H1 (cell line): Measurements from ENCODE around the gene SCAPER. TPM values are rescaled to one million over a fixed set of nuclear protein-coding genes. Genes with fewer than 3 reads are reported as not detected.

Source experiments
- CTCF ChIA-PET: fragments of 300-600 bp; sonication (Branson Sonifier 250); formaldehyde crosslinking; loops from one replicate; lab custom pipeline; 2021; ENCODE audit not compliant: partially characterized antibody; lab: Charles Lee
- POLR2A ChIA-PET: fragments of 300-600 bp; sonication (Branson Sonifier 250); formaldehyde crosslinking; loops from one replicate; lab custom pipeline; 2021; ENCODE audit warnings: inconsistent platforms; ENCODE audit not compliant: partially characterized antibody; lab: Charles Lee
- DNase-seq, 2 experiments: peaks; one replicate each; pipeline versions ENCODE4 v3.0.0 to v3.0.0-alpha.2; 2010 to 2022; ENCODE audit warnings: low spot score in 2 of 2, low read depth in 1 of 2, mixed read lengths in 1 of 2
- FAIRE-seq: peaks from 2 replicates; lab custom pipeline; 2011; peaks lifted over from hg19 to GRCh38; lab: Jason Lieb, UNC
- H2AFZ ChIP-seq: 2 replicates; pipeline ENCODE4 v1.8.1; 2012; ENCODE audit warnings: low read length, inconsistent platforms
- H2AK5ac ChIP-seq: 2 replicates; pipeline ENCODE4 v1.6.1; 2013; ENCODE audit warnings: low read depth, low read length
- H2BK120ac ChIP-seq: replicated peaks from 2 replicates; pipeline ENCODE3; 2013; ENCODE audit warnings: low read depth, low read length, inconsistent platforms
- H2BK12ac ChIP-seq: 2 replicates; pipeline ENCODE4 v1.6.1; 2013; ENCODE audit warnings: low read depth, low read length
- H2BK15ac ChIP-seq: 2 replicates; pipeline ENCODE4 v1.6.1; 2013; ENCODE audit warnings: low read length
- H2BK20ac ChIP-seq: 2 replicates; pipeline ENCODE4 v1.6.1; 2013; ENCODE audit warnings: low read length
- H2BK5ac ChIP-seq: 2 replicates; pipeline ENCODE4 v1.6.1; 2013; ENCODE audit warnings: low read depth, low read length
- H3K14ac ChIP-seq: 2 replicates; pipeline ENCODE4 v1.6.1; 2013; ENCODE audit warnings: inconsistent platforms; ENCODE audit not compliant: insufficient read length
- H3K18ac ChIP-seq: 2 replicates; pipeline ENCODE4 v1.6.1; 2013; ENCODE audit warnings: low read length; ENCODE audit errors: extremely low read depth
- H3K23ac ChIP-seq: 2 replicates; pipeline ENCODE4 v1.6.1; 2013; ENCODE audit warnings: inconsistent platforms; ENCODE audit not compliant: insufficient read length
- H3K23me2 ChIP-seq: 2 replicates; pipeline ENCODE4 v1.6.1; 2013; ENCODE audit warnings: low read depth, low read length
- H3K27ac ChIP-seq: 2 replicates; pipeline ENCODE4 v1.6.1; 2011; ENCODE audit warnings: low read depth, low read length, inconsistent platforms
- H3K27me3 ChIP-seq, 4 experiments: replicated peaks in 1 of 4; 1 replicate in 1 of 4; 2 replicates in 3 of 4; pipeline versions ENCODE4 v1.6.1 to v1.8.1; 2011 to 2013; ENCODE audit warnings: low read length in 3 of 4, mild to moderate bottlenecking in 3 of 4, inconsistent platforms in 2 of 4, mixed read lengths in 2 of 4, moderate library complexity in 1 of 4; ENCODE audit not compliant: control insufficient read depth in 3 of 4, insufficient read depth in 3 of 4; ENCODE audit errors: extremely low read depth in 1 of 4
- H3K36me3 ChIP-seq, 4 experiments: 2 replicates each; pipeline versions ENCODE4 v1.6.1 to v1.8.1; 2011 to 2013; ENCODE audit warnings: mild to moderate bottlenecking in 4 of 4, low read length in 3 of 4, moderate library complexity in 2 of 4, control low read depth in 1 of 4, inconsistent platforms in 1 of 4; ENCODE audit not compliant: insufficient read depth in 4 of 4, control insufficient read depth in 2 of 4
- H3K4ac ChIP-seq: replicated peaks from 2 replicates; pipeline ENCODE3; 2013; ENCODE audit warnings: low read length, low read depth, mixed read lengths, inconsistent platforms; ENCODE audit not compliant: insufficient read length
- H3K4me1 ChIP-seq, 4 experiments: replicated peaks in 1 of 4; 1 replicate in 1 of 4; 2 replicates in 3 of 4; pipeline versions ENCODE4 v1.6.1 to v1.8.1; 2011 to 2013; ENCODE audit warnings: low read length in 3 of 4, inconsistent platforms in 2 of 4, mixed read lengths in 1 of 4; ENCODE audit not compliant: insufficient read depth in 4 of 4, control insufficient read depth in 3 of 4
- H3K4me2 ChIP-seq, 2 experiments: 2 replicates each; pipeline versions ENCODE4 v1.6.1 to v1.8.1; 2011 to 2013; ENCODE audit warnings: low read depth in 2 of 2, low read length in 2 of 2, control low read depth in 1 of 2, inconsistent platforms in 1 of 2, mild to moderate bottlenecking in 1 of 2; ENCODE audit not compliant: insufficient read depth in 1 of 2
- H3K4me3 ChIP-seq, 4 experiments: fragments of 200-600, 300-600 bp in 1 of 4; sonication (generic), shearing (Covaris generic), sonication (Bioruptor Twin) in 1 of 4; 2 replicates each; pipeline versions ENCODE4 v1.5.1 to v1.8.1; 2011 to 2016; ENCODE audit warnings: low read length in 4 of 4, low read depth in 3 of 4, control low read depth in 2 of 4, inconsistent platforms in 2 of 4, mild to moderate bottlenecking in 2 of 4, mixed read lengths in 1 of 4, moderate library complexity in 1 of 4; ENCODE audit not compliant: insufficient read depth in 2 of 4; ENCODE audit errors: extremely low read depth in 1 of 4
- H3K56ac ChIP-seq: replicated peaks from 2 replicates; pipeline ENCODE3; 2013; ENCODE audit warnings: low read depth, mild to moderate bottlenecking, mixed read lengths, low read length, inconsistent platforms; ENCODE audit not compliant: insufficient read length
- H3K79me1 ChIP-seq: 2 replicates; pipeline ENCODE4 v1.6.1; 2013; ENCODE audit warnings: low read depth, low read length, control low read depth
- H3K79me2 ChIP-seq, 2 experiments: 2 replicates each; pipeline versions ENCODE4 v1.6.1 to v1.8.1; 2012 to 2013; ENCODE audit warnings: low read length in 2 of 2, mild to moderate bottlenecking in 2 of 2, inconsistent platforms in 1 of 2; ENCODE audit not compliant: insufficient read depth in 2 of 2, control insufficient read depth in 1 of 2
- H3K9ac ChIP-seq, 4 experiments: replicated peaks in 1 of 4; 1 replicate in 1 of 4; 2 replicates in 3 of 4; pipeline versions ENCODE4 v1.6.1 to v1.8.1; 2011 to 2013; ENCODE audit warnings: low read depth in 3 of 4, low read length in 3 of 4, control low read depth in 2 of 4, mild to moderate bottlenecking in 2 of 4, moderate library complexity in 2 of 4, inconsistent platforms in 1 of 4; ENCODE audit errors: extremely low read depth in 1 of 4
- H3K9me3 ChIP-seq, 2 experiments: 2 replicates each; pipeline versions ENCODE4 v1.6.1 to v1.8.1; 2012 to 2013; ENCODE audit warnings: mild to moderate bottlenecking in 2 of 2, moderate library complexity in 2 of 2, control low read depth in 1 of 2, inconsistent platforms in 1 of 2, low read depth in 1 of 2, low read length in 1 of 2, mixed read lengths in 1 of 2; ENCODE audit not compliant: insufficient read depth in 2 of 2
- H4K20me1 ChIP-seq, 2 experiments: replicated peaks in 1 of 2; 2 replicates each; pipeline versions ENCODE3 to v1.8.1; 2011 to 2013; ENCODE audit warnings: inconsistent platforms in 2 of 2, low read length in 2 of 2, mild to moderate bottlenecking in 1 of 2; ENCODE audit not compliant: insufficient read depth in 2 of 2, control insufficient read depth in 1 of 2
- H4K5ac ChIP-seq: 2 replicates; pipeline ENCODE4 v1.6.1; 2013; ENCODE audit warnings: low read length, low read depth, mixed read lengths, inconsistent platforms; ENCODE audit not compliant: insufficient read length
- H4K8ac ChIP-seq: 2 replicates; pipeline ENCODE4 v1.8.0; 2013; ENCODE audit warnings: mild to moderate bottlenecking, moderate library complexity, low read length, inconsistent platforms; ENCODE audit not compliant: insufficient read depth; ENCODE audit errors: extremely low read depth
- H4K91ac ChIP-seq: replicated peaks from 2 replicates; pipeline ENCODE3; 2013; ENCODE audit warnings: low read length, mixed read lengths, inconsistent platforms; ENCODE audit not compliant: insufficient read length
- HDAC2 ChIP-seq, 2 experiments: fragments of 300-600 bp in 1 of 2; sonication (generic) in 1 of 2; IDR thresholded peaks; 2 replicates each; pipeline ENCODE4 v1.6.1; 2011 to 2012; ENCODE audit warnings: low read depth in 2 of 2, low read length in 2 of 2, mild to moderate bottlenecking in 2 of 2, moderate library complexity in 2 of 2, borderline replicate concordance in 1 of 2, inconsistent platforms in 1 of 2
- RFX5 ChIP-seq: IDR thresholded peaks from 2 replicates; pipeline ENCODE4 v1.6.1; 2011; ENCODE audit warnings: low read depth, low read length, improper control_type of control experiment, borderline replicate concordance
- WGBS, 2 experiments: shearing (Covaris generic) in 1 of 2; methylation state at CpG; one replicate each; pipeline versions ENCODE4 v1.1.6 to v1.1.7; 2013 to 2015; ENCODE audit warnings: low lambda C conversion rate in 2 of 2, mixed read lengths in 2 of 2, inconsistent platforms in 1 of 2, low coverage in 1 of 2, missing lambda C conversion rate in 1 of 2; ENCODE audit not compliant: insufficient replicate concordance in 2 of 2, insufficient coverage in 1 of 2, insufficient read length in 1 of 2; ENCODE audit errors: extremely low coverage in 1 of 2, missing lambda C conversion rate in 1 of 2; 5-methylcytosine and 5-hydroxymethylcytosine counted together
- polyA plus RNA-seq, 7 experiments: library from polyadenylated mRNA; depleted of rRNA in 3 of 7; stranded (reverse) in 5 of 7; unstranded in 2 of 7; fragments of >200 nt in 5 of 7; fragments of 200-250 nt in 2 of 7; gene quantifications; 1 replicate in 5 of 7; 2 replicates in 1 of 7; 4 replicates in 1 of 7; pipeline versions ENCODE4 v1.2.1 to v1.2.3, GENCODE V29; 2011 to 2013; ENCODE audit warnings: missing spikeins in 2 of 7, mixed read lengths in 2 of 7
- total RNA-seq: library from RNA; stranded (reverse); fragmentation: NEBNext Ultra II Directional; extraction: Animal tissue kit (Norgen Biotek cat#: 25700); gene quantifications from 2 replicates; pipeline ENCODE4 v1.2.1, GENCODE V29; 2021

Gene SCAPER
- total and polyA plus RNA-seq, 2 of the 8 experiments (the other 6 are each of a cell fraction or from before 2014, with no cell fraction given) = 1.6 to 6.8 TPM

DNA sequence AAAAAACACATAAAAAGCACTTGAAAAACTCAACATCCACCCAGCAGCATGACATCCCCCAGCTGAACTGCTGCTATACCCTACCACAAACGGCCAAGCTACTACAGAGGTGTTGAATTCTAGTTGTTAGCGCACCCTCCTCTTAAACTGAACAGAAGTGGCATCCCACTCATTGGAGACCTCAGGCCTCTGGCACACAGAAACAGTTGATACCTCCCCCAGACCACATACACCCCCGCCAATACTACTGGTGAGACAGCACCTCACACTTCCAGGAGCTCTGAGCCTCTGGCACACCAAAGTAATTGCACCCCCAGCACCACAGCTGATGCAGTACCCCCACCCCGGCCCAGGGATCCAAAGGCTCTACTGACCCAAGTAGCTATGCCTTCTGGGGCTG, 190.2 kb downstream of the SCAPER start:
- Histone ChIP-seq H3K4me3 (no peak overlapping the region), H3K18ac (no peak overlapping the region), H3K27me3 (no peaks in the 10 kb centered on the region), H3K23me2 (no peaks in the 10 kb centered on the region), H3K9me3 (no peaks in the 10 kb centered on the region), H3K14ac (no peak overlapping the region), H3K27ac (no peak overlapping the region), H2AK5ac (no peak overlapping the region), H2BK12ac (no peak overlapping the region), H3K56ac (no peak overlapping the region), H4K91ac (no peak overlapping the region), H2BK120ac (no peak overlapping the region), H2AFZ (no peak overlapping the region), H3K79me2 (no peaks in the 10 kb centered on the region), H2BK20ac (no peak overlapping the region), H3K36me3 (no peaks in the 10 kb centered on the region), H3K23ac (no peak overlapping the region), H3K4ac (no peak overlapping the region), H4K5ac (no peak overlapping the region), H3K4me1 (no peaks in the 10 kb centered on the region), H3K9ac (no peak overlapping the region; a peak in 1 of 7 replicates), H3K79me1 (no peaks in the 10 kb centered on the region), H2BK5ac (no peak overlapping the region), H4K8ac (no peak overlapping the region), H4K20me1 (no peaks in the 10 kb centered on the region), H3K4me2 (no peak overlapping the region), H2BK15ac (no peak overlapping the region)
- ChIA-PET CTCF (interaction anchor here (0.6 to 0.9 kb wide), 2 partner anchors 17 to 97 kb away, joined by 3 to 5 read pairs; no protein-coding TSS in a partner anchor), POLR2A (no interaction called here)
- FAIRE-seq (no peak), DNase-seq (no peak)
- WGBS, 2 experiments = 84% methylated on average over 4 of the region's 4 CpGs; no CpG with 5 or more reads in 1 of the 2 experiments
- TF ChIP-seq HDAC2 (IDR thresholded peaks at IDR 0.05; ENCODE audit: borderline replicate concordance in 1 of 2, low read depth in 2 of 2, low read length in 2 of 2) = no peak
- no peak for TF ChIP-seq RFX5
